ENCODE measurements around the gene ADAMTS1.

ADAMTS1 gene

GRCh38 chr21:26826801-26827200 is 18.4 kb downstream of the ADAMTS1 start:
- no peak overlapping the region for H2BK15ac ChIP-seq (ENCODE audit: low read length)
- H3K36me3 ChIP-seq (replicated peaks in 1 of 2; ENCODE audit: control insufficient read depth in 2 of 2, insufficient read depth in 2 of 2, low read length in 2 of 2) = no peaks in the 10 kb centered on the region
- H2BK120ac ChIP-seq (ENCODE audit: low read depth, low read length) = no peak overlapping the region
- no peak overlapping the region for H3K14ac ChIP-seq (ENCODE audit: low read length)
- H3K4ac ChIP-seq (ENCODE audit: low read length) = no peak overlapping the region
- no peak overlapping the region for H4K91ac ChIP-seq (ENCODE audit: low read depth, low read length, poor library complexity)
- no peak overlapping the region for H3K4me2 ChIP-seq (ENCODE audit: insufficient read depth, low read length, poor library complexity, severe bottlenecking)
- H2AFZ ChIP-seq (ENCODE audit: low read length) = no peak overlapping the region
- H3K27ac ChIP-seq (replicated peaks; ENCODE audit: low read length) = no peak overlapping the region
- no peaks in the 10 kb centered on the region for H3K27me3 ChIP-seq (ENCODE audit: control insufficient read depth in 3 of 3, insufficient read depth in 3 of 3, low read depth in 1 of 3, low read length in 3 of 3)
- no peak overlapping the region for H2BK12ac ChIP-seq (ENCODE audit: low read length)
- H3K18ac ChIP-seq (ENCODE audit: low read length) = no peak overlapping the region
- no peak overlapping the region for H2AK5ac ChIP-seq (ENCODE audit: low read depth, low read length)
- H3K9me3 ChIP-seq (replicated peaks in 1 of 2; ENCODE audit: control insufficient read depth in 2 of 2, insufficient read depth in 1 of 2, low read depth in 1 of 2, low read length in 2 of 2) = no peaks in the 10 kb centered on the region
- H3K23ac ChIP-seq (ENCODE audit: low read depth, low read length, poor library complexity) = no peak overlapping the region
- no peak overlapping the region for H3K4me3 ChIP-seq (ENCODE audit: low read length in 2 of 2)
- no peak overlapping the region for H4K8ac ChIP-seq (ENCODE audit: low read depth, low read length)
- no CpG with 5 or more reads among the region's 4 CpGs for WGBS, 2 donors (ENCODE audit: extremely low coverage in 2 of 2, insufficient read length in 2 of 2, insufficient replicate concordance in 1 of 2)
- no peaks in the 10 kb centered on the region for H3K79me1 ChIP-seq (ENCODE audit: low read depth, low read length)
- DNase-seq (ENCODE audit: low spot score) = no peak
- no peak overlapping the region for H2BK5ac ChIP-seq (ENCODE audit: low read length)
- no peaks in the 10 kb centered on the region for H3K4me1 ChIP-seq (ENCODE audit: control insufficient read depth in 2 of 2, insufficient read depth in 1 of 2, low read depth in 1 of 2, low read length in 2 of 2)
- H3K9ac ChIP-seq (ENCODE audit: low read depth, low read length, poor library complexity) = no peak overlapping the region

- no peaks in the 10 kb centered on the region for H3K79me1 ChIP-seq (ENCODE audit: low read depth, low read length)
- H4K8ac ChIP-seq (ENCODE audit: low read depth, low read length) = no peak overlapping the region
- H3K4me2 ChIP-seq (ENCODE audit: insufficient read depth, low read length, poor library complexity, severe bottlenecking) = no peak overlapping the region
- H2BK5ac ChIP-seq (ENCODE audit: low read length) = no peak overlapping the region
- no peak overlapping the region for H3K9ac ChIP-seq (ENCODE audit: low read depth, low read length, poor library complexity)
- H3K36me3 ChIP-seq (replicated peaks in 1 of 2; ENCODE audit: control insufficient read depth in 2 of 2, insufficient read depth in 2 of 2, low read length in 2 of 2) = no peaks in the 10 kb centered on the region
- H2AFZ ChIP-seq (ENCODE audit: low read length) = no peak overlapping the region
- H3K23ac ChIP-seq (ENCODE audit: low read depth, low read length, poor library complexity) = no peak overlapping the region
- H3K9me3 ChIP-seq (replicated peaks in 1 of 2; ENCODE audit: control insufficient read depth in 2 of 2, insufficient read depth in 1 of 2, low read depth in 1 of 2, low read length in 2 of 2) = no peaks in the 10 kb centered on the region
- no peak overlapping the region for H4K91ac ChIP-seq (ENCODE audit: low read depth, low read length, poor library complexity)
- H3K4me3 ChIP-seq (ENCODE audit: low read length in 2 of 2) = no peak overlapping the region
- no CpG with 5 or more reads among the region's 4 CpGs for WGBS, 2 donors (ENCODE audit: extremely low coverage in 2 of 2, insufficient read length in 2 of 2, insufficient replicate concordance in 1 of 2)
- H2BK12ac ChIP-seq (ENCODE audit: low read length) = no peak overlapping the region
- H3K4ac ChIP-seq (ENCODE audit: low read length) = no peak overlapping the region
- H3K27me3 ChIP-seq (ENCODE audit: control insufficient read depth in 3 of 3, insufficient read depth in 3 of 3, low read depth in 1 of 3, low read length in 3 of 3) = no peaks in the 10 kb centered on the region
- no peak overlapping the region for H3K27ac ChIP-seq (replicated peaks; ENCODE audit: low read length)
- H2BK15ac ChIP-seq (ENCODE audit: low read length) = no peak overlapping the region
- no peak for DNase-seq (ENCODE audit: low spot score)
- no peaks in the 10 kb centered on the region for H3K4me1 ChIP-seq (ENCODE audit: control insufficient read depth in 2 of 2, insufficient read depth in 1 of 2, low read depth in 1 of 2, low read length in 2 of 2)
- no peak overlapping the region for H3K14ac ChIP-seq (ENCODE audit: low read length)
- H2AK5ac ChIP-seq (ENCODE audit: low read depth, low read length) = no peak overlapping the region
- no peak overlapping the region for H3K18ac ChIP-seq (ENCODE audit: low read length)
- H2BK120ac ChIP-seq (ENCODE audit: low read depth, low read length) = no peak overlapping the region
Observed at GRCh38 chr21:26820509-26820908, 24.7 kb downstream of the ADAMTS1 start.

- Histone ChIP-seq H2BK12ac (ENCODE audit: low read length) (no peak overlapping the region), H3K79me1 (ENCODE audit: low read depth, low read length) (no peaks in the 10 kb centered on the region), H2BK15ac (ENCODE audit: low read length) (no peak overlapping the region), H2BK5ac (ENCODE audit: low read length) (no peak overlapping the region), H2AFZ (ENCODE audit: low read length) (no peak overlapping the region), H3K27ac (replicated peaks; ENCODE audit: low read length) (no peak overlapping the region), H3K4ac (ENCODE audit: low read length) (no peak overlapping the region), H3K23ac (ENCODE audit: low read depth, low read length, poor library complexity) (no peak overlapping the region), H3K4me2 (ENCODE audit: insufficient read depth, low read length, poor library complexity, severe bottlenecking) (no peak overlapping the region), H2AK5ac (ENCODE audit: low read depth, low read length) (no peak overlapping the region), H2BK120ac (ENCODE audit: low read depth, low read length) (no peak overlapping the region), H3K4me1 (ENCODE audit: control insufficient read depth in 2 of 2, insufficient read depth in 1 of 2, low read depth in 1 of 2, low read length in 2 of 2) (no peaks in the 10 kb centered on the region), H4K8ac (ENCODE audit: low read depth, low read length) (no peak overlapping the region), H3K9me3 (replicated peaks in 1 of 2; ENCODE audit: control insufficient read depth in 2 of 2, insufficient read depth in 1 of 2, low read depth in 1 of 2, low read length in 2 of 2) (no peaks in the 10 kb centered on the region), H4K91ac (ENCODE audit: low read depth, low read length, poor library complexity) (no peak overlapping the region), H3K36me3 (replicated peaks in 1 of 2; ENCODE audit: control insufficient read depth in 2 of 2, insufficient read depth in 2 of 2, low read length in 2 of 2) (no peaks in the 10 kb centered on the region), H3K9ac (ENCODE audit: low read depth, low read length, poor library complexity) (no peak overlapping the region), H3K4me3 (ENCODE audit: low read length in 2 of 2) (no peak overlapping the region), H3K18ac (ENCODE audit: low read length) (no peak overlapping the region), H3K14ac (ENCODE audit: low read length) (no peak overlapping the region), H3K27me3 (ENCODE audit: control insufficient read depth in 3 of 3, insufficient read depth in 3 of 3, low read depth in 1 of 3, low read length in 3 of 3) (no peaks in the 10 kb centered on the region)
- WGBS, 2 donors (ENCODE audit: extremely low coverage in 2 of 2, insufficient read length in 2 of 2, insufficient replicate concordance in 1 of 2) = no CpG with 5 or more reads among the region's 3 CpGs
- DNase-seq (ENCODE audit: low spot score) = no peak
Observed at GRCh38 chr21:26819740-26820324, 25.4 kb downstream of the ADAMTS1 start.

GRCh38 chr21:26818906-26819305 is 26.3 kb downstream of the ADAMTS1 start:
- H3K18ac ChIP-seq (ENCODE audit: low read length) = no peak overlapping the region
- no peak overlapping the region for H2BK15ac ChIP-seq (ENCODE audit: low read length)
- H2BK120ac ChIP-seq (ENCODE audit: low read depth, low read length) = no peak overlapping the region
- H3K9me3 ChIP-seq (replicated peaks in 1 of 2; ENCODE audit: control insufficient read depth in 2 of 2, insufficient read depth in 1 of 2, low read depth in 1 of 2, low read length in 2 of 2) = no peaks in the 10 kb centered on the region
- no peak overlapping the region for H3K14ac ChIP-seq (ENCODE audit: low read length)
- H3K27ac ChIP-seq (replicated peaks; ENCODE audit: low read length) = no peak overlapping the region
- WGBS, 2 donors (ENCODE audit: extremely low coverage in 2 of 2, insufficient read length in 2 of 2, insufficient replicate concordance in 1 of 2) = no CpG with 5 or more reads among the region's 2 CpGs
- no peak overlapping the region for H3K4me3 ChIP-seq (ENCODE audit: low read length in 2 of 2)
- H2BK5ac ChIP-seq (ENCODE audit: low read length) = no peak overlapping the region
- H4K8ac ChIP-seq (ENCODE audit: low read depth, low read length) = no peak overlapping the region
- DNase-seq (ENCODE audit: low spot score) = peak; percentile 11
- no peak overlapping the region for H4K91ac ChIP-seq (ENCODE audit: low read depth, low read length, poor library complexity)
- H3K79me1 ChIP-seq (ENCODE audit: low read depth, low read length) = no peaks in the 10 kb centered on the region
- no peaks in the 10 kb centered on the region for H3K4me1 ChIP-seq (ENCODE audit: control insufficient read depth in 2 of 2, insufficient read depth in 1 of 2, low read depth in 1 of 2, low read length in 2 of 2)
- no peak overlapping the region for H3K23ac ChIP-seq (ENCODE audit: low read depth, low read length, poor library complexity)
- H3K9ac ChIP-seq (ENCODE audit: low read depth, low read length, poor library complexity) = no peak overlapping the region
- no peaks in the 10 kb centered on the region for H3K36me3 ChIP-seq (replicated peaks in 1 of 2; ENCODE audit: control insufficient read depth in 2 of 2, insufficient read depth in 2 of 2, low read length in 2 of 2)
- no peak overlapping the region for H3K4me2 ChIP-seq (ENCODE audit: insufficient read depth, low read length, poor library complexity, severe bottlenecking)
- H3K4ac ChIP-seq (ENCODE audit: low read length) = no peak overlapping the region
- no peak overlapping the region for H2AFZ ChIP-seq (ENCODE audit: low read length)
- no peaks in the 10 kb centered on the region for H3K27me3 ChIP-seq (ENCODE audit: control insufficient read depth in 3 of 3, insufficient read depth in 3 of 3, low read depth in 1 of 3, low read length in 3 of 3)
- H2BK12ac ChIP-seq (ENCODE audit: low read length) = no peak overlapping the region
- H2AK5ac ChIP-seq (ENCODE audit: low read depth, low read length) = no peak overlapping the region

Data from neuronal stem cell (in vitro differentiated cells).